Transverse colon (tissue), 4 donors: ENCODE data around the gene PDE1C. TPM values are rescaled to one million over a fixed set of nuclear protein-coding genes. Genes with fewer than 3 reads are reported as not detected.

Source experiments
- DNase-seq: peaks from one replicate; pipeline ENCODE4 v3.0.0-alpha.2; 2019
- H3K27ac ChIP-seq, 4 donors: fragments of 200-600 bp; sonication (generic); 2 replicates each; pipeline ENCODE4 v1.5.1; 2016 to 2018; ENCODE audit warnings: inconsistent platforms in 4 of 4
- H3K27me3 ChIP-seq: fragments of 200-600 bp; sonication (generic); 2 replicates; pipeline ENCODE4 v1.5.1; 2017; ENCODE audit warnings: inconsistent platforms
- H3K36me3 ChIP-seq, 4 donors: fragments of 200-600 bp; sonication (generic); 2 replicates each; pipeline ENCODE4 v1.5.1; 2017 to 2019; ENCODE audit warnings: inconsistent platforms in 4 of 4
- H3K4me1 ChIP-seq, 4 donors: fragments of 200-600 bp; sonication (generic); 2 replicates each; pipeline ENCODE4 v1.5.1; 2017 to 2020; ENCODE audit warnings: inconsistent platforms in 4 of 4
- H3K4me3 ChIP-seq, 4 donors: fragments of 200-600 bp; sonication (generic); 1 replicate in 1 of 4; 2 replicates in 3 of 4; pipeline versions ENCODE4 v1.5.1 to v1.6.1; 2017 to 2019; ENCODE audit warnings: inconsistent platforms in 4 of 4
- H3K9me3 ChIP-seq, 2 donors: fragments of 200-600 bp; sonication (generic); 2 replicates each; pipeline ENCODE4 v1.5.1; 2017 to 2019; ENCODE audit warnings: inconsistent platforms in 2 of 2
- EP300 ChIP-seq: sonication (generic); formaldehyde crosslinking; IDR thresholded peaks from one replicate; pipeline ENCODE4 v1.6.1; 2017; ENCODE audit warnings: antibody characterized with exemption, low read depth
- POLR2A ChIP-seq: fragments of 450-650 bp; IDR thresholded peaks from one replicate; pipeline ENCODE4 v1.6.1; 2016; ENCODE audit warnings: antibody characterized with exemption, mild to moderate bottlenecking, moderate library complexity
- POLR2AphosphoS5 ChIP-seq, 3 donors: sonication (generic); formaldehyde crosslinking; IDR thresholded peaks; one replicate each; pipeline ENCODE4 v1.6.1; 2016; ENCODE audit warnings: antibody characterized with exemption in 3 of 3
- WGBS, 2 donors: methylation state at CpG; one replicate each; pipeline ENCODE4 v1.1.5; 2018; ENCODE audit warnings: low coverage in 1 of 2; 5-methylcytosine and 5-hydroxymethylcytosine counted together
- in situ Hi-C, 4 donors: fragments of 200-750 bp; cut with MboI; loops; one replicate each; pipeline versions ENCODE4 v1.15.0 to v1.15.1; 2017; ENCODE audit warnings: low sequenced_read_pairs in 3 of 4, low pct_ligation_motif_present in 1 of 4, low pct_unique_long_range_greater_than_20kb in 1 of 4
- intact Hi-C: fragments of 100-400 bp; cut with DNase I; formaldehyde crosslinking; loops from one replicate; pipeline ENCODE4 v1.15.1; 2023; ENCODE audit warnings: low total_unique reads
- total RNA-seq, 4 donors: library from RNA; depleted of rRNA; stranded (reverse); fragments of >200 nt; gene quantifications; one replicate each; pipeline ENCODE4 v1.1.0, GENCODE V29; 2016
- TF ChIP-seq, protein P1 (sequence below), 5 experiments: fragments of 200-600 bp in 3 of 5; fragments of 450-650 bp in 2 of 5; sonication (generic) in 3 of 5; IDR thresholded peaks; 1 replicate in 2 of 5; 2 replicates in 3 of 5; pipeline ENCODE4 v1.5.1; 2016 to 2017; ENCODE audit warnings: antibody characterized with exemption in 5 of 5, inconsistent platforms in 3 of 5, mild to moderate bottlenecking in 2 of 5, moderate library complexity in 1 of 5

The PDE1C gene
- total RNA-seq, 4 donors from 2014 or later: 1.5 to 8.4 (median 2.9) TPM

- DNase-seq: no peak
These were observed 173.3 kb downstream of the PDE1C start for GRCh38 chr7:31896925-31897324.

GRCh38 chr7:31894308-31894707 is 175.9 kb downstream of the PDE1C start:
- H3K27me3 ChIP-seq: no peaks in the 10 kb centered on the region
- H3K4me1 ChIP-seq: no peaks in the 10 kb centered on the region
- H3K36me3 ChIP-seq: no peaks in the 10 kb centered on the region
- DNase-seq: no peak
- intact Hi-C loops: no loop called here
- H3K4me3 ChIP-seq: no peak overlapping the region
- H3K9me3 ChIP-seq: no peaks in the 10 kb centered on the region
- H3K27ac ChIP-seq: no peak overlapping the region
- in situ Hi-C loops: no loop called here
- TF ChIP-seq, protein P1, sequence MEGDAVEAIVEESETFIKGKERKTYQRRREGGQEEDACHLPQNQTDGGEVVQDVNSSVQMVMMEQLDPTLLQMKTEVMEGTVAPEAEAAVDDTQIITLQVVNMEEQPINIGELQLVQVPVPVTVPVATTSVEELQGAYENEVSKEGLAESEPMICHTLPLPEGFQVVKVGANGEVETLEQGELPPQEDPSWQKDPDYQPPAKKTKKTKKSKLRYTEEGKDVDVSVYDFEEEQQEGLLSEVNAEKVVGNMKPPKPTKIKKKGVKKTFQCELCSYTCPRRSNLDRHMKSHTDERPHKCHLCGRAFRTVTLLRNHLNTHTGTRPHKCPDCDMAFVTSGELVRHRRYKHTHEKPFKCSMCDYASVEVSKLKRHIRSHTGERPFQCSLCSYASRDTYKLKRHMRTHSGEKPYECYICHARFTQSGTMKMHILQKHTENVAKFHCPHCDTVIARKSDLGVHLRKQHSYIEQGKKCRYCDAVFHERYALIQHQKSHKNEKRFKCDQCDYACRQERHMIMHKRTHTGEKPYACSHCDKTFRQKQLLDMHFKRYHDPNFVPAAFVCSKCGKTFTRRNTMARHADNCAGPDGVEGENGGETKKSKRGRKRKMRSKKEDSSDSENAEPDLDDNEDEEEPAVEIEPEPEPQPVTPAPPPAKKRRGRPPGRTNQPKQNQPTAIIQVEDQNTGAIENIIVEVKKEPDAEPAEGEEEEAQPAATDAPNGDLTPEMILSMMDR (IDR thresholded peaks at IDR 0.05): no peak
- TF ChIP-seq EP300 (no peak), POLR2A (no peak), POLR2AphosphoS5 (IDR thresholded peaks at IDR 0.05) (no peak)

More at GRCh38 chr7:31896925-31897324, 173.3 kb downstream of the PDE1C start:
- Histone ChIP-seq H3K36me3 (no peaks in the 10 kb centered on the region), H3K27me3 (no peaks in the 10 kb centered on the region), H3K4me1 (no peaks in the 10 kb centered on the region), H3K4me3 (no peak overlapping the region), H3K9me3 (no peaks in the 10 kb centered on the region), H3K27ac (no peak overlapping the region)
- in situ Hi-C loops: no loop called here
- TF ChIP-seq EP300: no peak
- no peak for TF ChIP-seq POLR2AphosphoS5 (IDR thresholded peaks at IDR 0.05)
- TF ChIP-seq POLR2A: no peak
- TF ChIP-seq, protein P1 (IDR thresholded peaks at IDR 0.05): no peak
- WGBS, 2 donors: 62 to 63% methylated on average over 4 to 6 of the region's 6 CpGs
- intact Hi-C loops: no loop called here

DNA sequence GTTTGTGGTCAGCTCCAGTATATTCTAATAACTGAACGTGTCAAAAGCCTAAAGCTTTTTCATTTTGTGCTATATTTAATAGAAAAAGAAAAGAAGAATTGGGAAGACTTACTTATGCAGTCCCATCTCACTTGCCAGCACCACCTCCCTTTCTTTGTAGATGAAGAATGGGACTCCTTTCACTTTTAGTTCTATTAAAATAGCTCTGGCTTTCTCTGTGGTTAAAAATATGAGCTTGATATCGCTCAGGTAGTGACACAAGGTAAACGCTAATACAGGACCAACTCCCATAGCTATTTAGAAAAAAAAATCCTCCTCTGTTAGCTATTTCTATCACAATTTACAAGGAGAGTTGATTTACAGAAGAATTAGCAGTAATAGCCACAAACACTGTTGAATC is 176.8 kb downstream of the PDE1C start:
- H3K27me3 ChIP-seq: no peaks in the 10 kb centered on the region
- H3K9me3 ChIP-seq: no peaks in the 10 kb centered on the region
- H3K36me3 ChIP-seq: no peaks in the 10 kb centered on the region
- H3K4me3 ChIP-seq: no peak overlapping the region
- no peaks in the 10 kb centered on the region for H3K4me1 ChIP-seq
- TF ChIP-seq POLR2A: no peak
- intact Hi-C loops (no loop called here), in situ Hi-C loops (no loop called here)
- no peak for DNase-seq
- 63 to 75% methylated on average over 3 of the region's 3 CpGs for WGBS, 2 donors
- no peak overlapping the region for H3K27ac ChIP-seq

DNA sequence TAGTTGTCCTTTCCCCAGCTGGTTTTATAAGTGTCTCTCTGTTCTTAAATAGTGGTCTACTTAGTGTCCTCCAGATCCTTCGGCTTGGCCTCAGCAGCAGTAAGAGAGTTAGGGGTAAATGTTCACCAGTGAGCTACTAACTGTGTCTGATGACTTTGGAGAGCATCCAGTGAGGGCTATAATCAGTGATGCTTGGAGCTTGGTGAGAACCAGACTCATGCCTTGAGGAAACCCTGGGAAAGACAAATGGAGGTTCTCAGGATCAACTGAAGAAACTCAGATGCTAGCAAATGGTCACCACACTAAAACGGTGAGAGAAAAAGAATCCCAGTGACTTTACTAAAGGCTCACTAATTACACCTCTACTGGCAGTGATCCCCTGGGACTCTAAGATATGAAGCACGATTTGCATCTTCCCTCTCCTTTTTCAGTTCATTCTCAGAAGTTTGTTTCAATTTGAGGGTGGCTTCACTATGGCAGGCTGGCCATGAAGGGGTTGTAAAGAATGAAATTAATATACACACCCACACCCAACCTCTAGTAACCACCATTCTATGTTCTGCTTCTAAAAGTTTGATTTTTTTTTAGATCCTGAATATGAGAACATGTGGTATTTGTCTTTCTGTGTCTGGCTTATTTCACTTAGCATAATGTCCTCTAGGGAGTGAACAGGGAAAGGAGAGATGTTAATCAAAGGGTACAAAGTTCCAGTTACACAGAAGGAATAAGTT is 177.9 kb downstream of the PDE1C start:
- in situ Hi-C loops: no loop called here
- WGBS, 2 donors: 75 to 77% methylated on average over 2 to 3 of the region's 3 CpGs
- TF ChIP-seq EP300 (no peak), POLR2AphosphoS5 (IDR thresholded peaks at IDR 0.05) (no peak), POLR2A (no peak)
- TF ChIP-seq, protein P1 (IDR thresholded peaks at IDR 0.05): no peak

DNA sequence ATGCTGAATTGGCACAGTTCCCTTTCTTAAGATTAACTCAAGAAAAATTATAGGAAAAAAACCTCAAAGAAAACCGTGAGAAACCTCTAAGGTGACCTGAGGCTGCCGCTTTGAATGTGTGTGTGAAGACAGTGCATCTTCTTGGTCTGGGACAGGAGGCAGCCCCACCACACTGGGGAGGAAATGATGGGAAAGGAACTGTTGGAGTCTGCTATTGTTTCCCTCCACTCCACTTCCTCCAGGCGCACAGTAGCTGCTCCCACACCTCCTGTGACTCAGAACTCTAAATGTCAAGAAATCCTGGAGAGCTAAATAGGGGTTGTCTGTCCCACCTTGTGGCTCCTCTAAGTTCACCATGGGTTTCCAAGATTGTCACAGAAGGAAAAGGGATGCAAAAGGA is 179.4 kb downstream of the PDE1C start:
- intact Hi-C loops: no loop called here
- no peaks in the 10 kb centered on the region for H3K27me3 ChIP-seq
- 71 to 74% methylated on average over 2 to 3 of the region's 3 CpGs for WGBS, 2 donors
- TF ChIP-seq POLR2AphosphoS5 (IDR thresholded peaks at IDR 0.05) (no peak), EP300 (no peak), POLR2A (no peak)
- TF ChIP-seq, protein P1 (IDR thresholded peaks at IDR 0.05): no peak
- H3K9me3 ChIP-seq: no peaks in the 10 kb centered on the region
- no peak overlapping the region for H3K27ac ChIP-seq
- DNase-seq: no peak
- H3K4me1 ChIP-seq: no peaks in the 10 kb centered on the region
- no peaks in the 10 kb centered on the region for H3K36me3 ChIP-seq
- in situ Hi-C loops: no loop called here
- no peak overlapping the region for H3K4me3 ChIP-seq

More for the DNA sequence above, 177.9 kb downstream of the PDE1C start:
- Histone ChIP-seq H3K9me3 (no peaks in the 10 kb centered on the region), H3K27ac (no peak overlapping the region), H3K4me3 (no peak overlapping the region), H3K36me3 (no peaks in the 10 kb centered on the region), H3K4me1 (no peaks in the 10 kb centered on the region), H3K27me3 (no peaks in the 10 kb centered on the region)
- intact Hi-C loops: no loop called here
- no peak for DNase-seq
